H1 (cell line): ENCODE results near the gene TNIP1. TPM values are rescaled to one million over a fixed set of nuclear protein-coding genes. Genes with fewer than 3 reads are reported as not detected.
A peak's percentile ranks its signal among the peaks of the same experiment; 100 is the strongest.

Experiments used
- BCL11A ChIP-seq, 2 experiments: IDR thresholded peaks; one replicate each; pipeline ENCODE4 v1.6.1; 2011; ENCODE audit warnings: low read depth in 2 of 2, low read length in 2 of 2, mild to moderate bottlenecking in 2 of 2
- CBX8 ChIP-seq: fragments of 300-800, 300-1000 bp; sonication (generic); IDR thresholded peaks from 2 replicates; pipeline ENCODE4 v1.7.1; 2016; ENCODE audit warnings: low read depth, low read length, borderline replicate concordance
- CREB1 ChIP-seq: IDR thresholded peaks from 2 replicates; pipeline ENCODE4 v1.6.1; 2012; ENCODE audit warnings: inconsistent platforms
- EGR1 ChIP-seq: IDR thresholded peaks from 2 replicates; pipeline ENCODE4 v1.6.1; 2011; ENCODE audit warnings: low read depth, low read length, borderline replicate concordance
- EZH2 ChIP-seq: fragments of 200-600 bp; sonication (generic); IDR thresholded peaks from 2 replicates; pipeline ENCODE4 v1.7.1; 2012; ENCODE audit warnings: low read depth, mild to moderate bottlenecking, moderate library complexity, low read length, inconsistent platforms; ENCODE audit not compliant: severe bottlenecking
- MAX ChIP-seq: IDR thresholded peaks from 2 replicates; pipeline ENCODE4 v1.6.1; 2012; ENCODE audit warnings: inconsistent platforms
- NRF1 ChIP-seq: IDR thresholded peaks from 2 replicates; pipeline ENCODE4 v1.6.1; 2011; ENCODE audit warnings: mild to moderate bottlenecking, low read depth, low read length, improper control_type of control experiment
- PHF8 ChIP-seq: fragments of 200-600 bp; sonication (generic); conservative IDR thresholded peaks from 2 replicates; pipeline ENCODE4 v1.7.1; 2012; ENCODE audit warnings: low read depth, mild to moderate bottlenecking, inconsistent platforms, low read length, moderate library complexity
- SP1 ChIP-seq: IDR thresholded peaks from 2 replicates; pipeline ENCODE4 v1.6.1; 2011; ENCODE audit warnings: low read depth, low read length
- SP2 ChIP-seq: IDR thresholded peaks from 2 replicates; pipeline ENCODE4 v1.6.1; 2012; ENCODE audit warnings: mild to moderate bottlenecking, low read length, inconsistent platforms
- TAF7 ChIP-seq: optimal IDR thresholded peaks from 2 replicates; pipeline ENCODE3; 2011; ENCODE audit warnings: low read depth, mild to moderate bottlenecking, inconsistent platforms, low read length, moderate library complexity, borderline replicate concordance
- polyA plus RNA-seq, 7 experiments: library from polyadenylated mRNA; depleted of rRNA in 3 of 7; stranded (reverse) in 5 of 7; unstranded in 2 of 7; fragments of >200 nt in 5 of 7; fragments of 200-250 nt in 2 of 7; gene quantifications; 1 replicate in 5 of 7; 2 replicates in 1 of 7; 4 replicates in 1 of 7; pipeline versions ENCODE4 v1.2.1 to v1.2.3, GENCODE V29; 2011 to 2013; ENCODE audit warnings: missing spikeins in 2 of 7, mixed read lengths in 2 of 7
- total RNA-seq: library from RNA; stranded (reverse); fragmentation: NEBNext Ultra II Directional; extraction: Animal tissue kit (Norgen Biotek cat#: 25700); gene quantifications from 2 replicates; pipeline ENCODE4 v1.2.1, GENCODE V29; 2021

Gene TNIP1
- total and polyA plus RNA-seq, 2 of the 8 experiments (the other 6 are each of a cell fraction or from before 2014, with no cell fraction given) = 14.2 to 31.9 TPM

- TF ChIP-seq SP2 (peak; percentile 39; the same call in 1 of the 2 replicates), TAF7 (peak; percentile 59), SP1 (no peak), BCL11A (IDR thresholded peaks at IDR 0.05; ENCODE audit: low read depth in 2 of 2, low read length in 2 of 2) (no peak), CREB1 (no peak), EGR1 (no peak), CBX8 (no peak), PHF8 (peak; percentile 76), MAX (0 out of 2 replicates have a peak, but pooled peaks have one; percentile 8), NRF1 (peak; percentile 41; the same call in 1 of the 2 replicates), EZH2 (no peak)
Measured at GRCh38 chr5:151080613-151081430, at the start of gene TNIP1 (continued).
